Peyer's patch (tissue), 4 donors: Measurements from ENCODE around the gene RALGDS.

Experiments
- POLR2A ChIP-seq, 2 donors: fragments of 450-650 bp; IDR thresholded peaks; one replicate each; pipeline ENCODE4 v1.5.1; 2017; ENCODE audit warnings: antibody characterized with exemption in 2 of 2, mild to moderate bottlenecking in 2 of 2, moderate library complexity in 2 of 2
- TF ChIP-seq, protein P1 (sequence below), 6 experiments: fragments of 450-650 bp in 4 of 6; fragments of 200-600 bp in 2 of 6; sonication (generic) in 1 of 6; IDR thresholded peaks; one replicate each; pipeline ENCODE4 v1.5.1; 2017 to 2019; ENCODE audit warnings: antibody characterized with exemption in 6 of 6, mild to moderate bottlenecking in 3 of 6, moderate library complexity in 1 of 6

DNA sequence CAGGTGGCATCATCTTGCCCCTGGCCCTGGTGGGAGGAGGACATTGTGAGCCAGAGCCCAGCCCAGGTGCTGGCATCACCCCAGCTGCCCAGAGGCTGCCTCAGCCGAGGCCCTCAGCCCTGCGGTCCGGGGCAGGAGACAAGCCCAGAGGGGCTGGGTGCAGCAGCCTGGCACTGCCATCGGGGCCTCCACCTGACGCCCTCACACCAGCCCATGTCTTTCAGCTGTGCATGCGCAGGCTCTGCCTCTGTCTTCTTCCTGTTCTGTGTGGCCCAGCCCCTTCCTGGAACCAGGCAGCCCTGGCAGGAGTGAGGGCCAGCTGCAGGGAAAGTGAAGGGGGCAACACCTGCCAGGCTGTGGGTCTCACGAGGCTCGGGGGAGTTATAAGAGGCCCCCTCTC is 64.0 kb downstream of the RALGDS start:
- TF ChIP-seq, protein P1, sequence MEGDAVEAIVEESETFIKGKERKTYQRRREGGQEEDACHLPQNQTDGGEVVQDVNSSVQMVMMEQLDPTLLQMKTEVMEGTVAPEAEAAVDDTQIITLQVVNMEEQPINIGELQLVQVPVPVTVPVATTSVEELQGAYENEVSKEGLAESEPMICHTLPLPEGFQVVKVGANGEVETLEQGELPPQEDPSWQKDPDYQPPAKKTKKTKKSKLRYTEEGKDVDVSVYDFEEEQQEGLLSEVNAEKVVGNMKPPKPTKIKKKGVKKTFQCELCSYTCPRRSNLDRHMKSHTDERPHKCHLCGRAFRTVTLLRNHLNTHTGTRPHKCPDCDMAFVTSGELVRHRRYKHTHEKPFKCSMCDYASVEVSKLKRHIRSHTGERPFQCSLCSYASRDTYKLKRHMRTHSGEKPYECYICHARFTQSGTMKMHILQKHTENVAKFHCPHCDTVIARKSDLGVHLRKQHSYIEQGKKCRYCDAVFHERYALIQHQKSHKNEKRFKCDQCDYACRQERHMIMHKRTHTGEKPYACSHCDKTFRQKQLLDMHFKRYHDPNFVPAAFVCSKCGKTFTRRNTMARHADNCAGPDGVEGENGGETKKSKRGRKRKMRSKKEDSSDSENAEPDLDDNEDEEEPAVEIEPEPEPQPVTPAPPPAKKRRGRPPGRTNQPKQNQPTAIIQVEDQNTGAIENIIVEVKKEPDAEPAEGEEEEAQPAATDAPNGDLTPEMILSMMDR (IDR thresholded peaks at IDR 0.05) = no peak
- TF ChIP-seq POLR2A (IDR thresholded peaks at IDR 0.05) = no peak
